GM23338 (cell line): ENCODE results near the gene CGB3. TPM values are rescaled to one million over a fixed set of nuclear protein-coding genes. Genes with fewer than 3 reads are reported as not detected.

Source experiments
- ATAC-seq: fragments of 200-7000 bp; cut with Tn5 transposase; 3 replicates; pipeline ENCODE4 v1.9.1; 2020
- DNase-seq: peaks from one replicate; pipeline ENCODE4 v3.0.0-alpha.2; 2015; ENCODE audit warnings: low spot score
- H2AFZ ChIP-seq: fragments of 200-600 bp; sonication (generic); 2 replicates; pipeline ENCODE4 v1.8.0; 2016; ENCODE audit warnings: antibody characterized with exemption, mild to moderate bottlenecking, moderate library complexity
- H3F3A ChIP-seq: fragments of 200-600 bp; sonication (generic); replicated peaks from 2 replicates; pipeline ENCODE4 v1.8.0; 2017; ENCODE audit warnings: antibody characterized with exemption, mixed run types, low read depth
- H3K27ac ChIP-seq: fragments of 200-600 bp; sonication (generic); 2 replicates; pipeline ENCODE4 v1.6.1; 2016; ENCODE audit warnings: low read depth
- H3K27me3 ChIP-seq: fragments of 200-600 bp; sonication (generic); 2 replicates; pipeline ENCODE4 v1.8.0; 2016; ENCODE audit warnings: mild to moderate bottlenecking, mixed run types, moderate library complexity; ENCODE audit not compliant: insufficient read depth
- H3K36me3 ChIP-seq: fragments of 200-600 bp; sonication (generic); 2 replicates; pipeline ENCODE4 v1.8.0; 2016; ENCODE audit warnings: mild to moderate bottlenecking; ENCODE audit not compliant: insufficient read depth
- H3K4me1 ChIP-seq: fragments of 200-600 bp; sonication (generic); 2 replicates; pipeline ENCODE4 v1.8.0; 2016; ENCODE audit warnings: mild to moderate bottlenecking, moderate library complexity; ENCODE audit not compliant: insufficient read depth
- H3K4me2 ChIP-seq: fragments of 200-600 bp; sonication (generic); 2 replicates; pipeline ENCODE4 v1.7.1; 2017; ENCODE audit warnings: mixed run types
- H3K4me3 ChIP-seq: fragments of 200-600 bp; sonication (generic); 2 replicates; pipeline ENCODE4 v1.6.1; 2016; ENCODE audit warnings: mixed run types
- H3K79me2 ChIP-seq: fragments of 200-600 bp; sonication (generic); replicated peaks from 2 replicates; pipeline ENCODE4 v1.8.0; 2017; ENCODE audit warnings: mild to moderate bottlenecking; ENCODE audit not compliant: insufficient read depth
- H3K9me2 ChIP-seq: fragments of 200-600 bp; sonication (generic); 2 replicates; pipeline ENCODE4 v1.8.0; 2017; ENCODE audit not compliant: insufficient read depth
- H4K20me1 ChIP-seq: fragments of 200-600 bp; sonication (generic); replicated peaks from 2 replicates; pipeline ENCODE4 v1.8.0; 2017; ENCODE audit warnings: mild to moderate bottlenecking; ENCODE audit not compliant: insufficient read depth
- H3K27ac Mint-ChIP-seq: 2 replicates; pipeline ENCODE4 v1.8.0; 2020; ENCODE audit warnings: inconsistent platforms, mild to moderate bottlenecking, moderate library complexity, mixed read lengths
- H3K27me3 Mint-ChIP-seq: 3 replicates; pipeline ENCODE4 v1.8.0; 2022; ENCODE audit warnings: low read depth, mild to moderate bottlenecking, moderate library complexity, mixed read lengths, inconsistent platforms; ENCODE audit not compliant: insufficient read depth, poor library complexity
- H3K36me3 Mint-ChIP-seq: 3 replicates; pipeline ENCODE4 v1.8.0; 2021; ENCODE audit warnings: low read depth, mild to moderate bottlenecking, inconsistent platforms, moderate library complexity, mixed read lengths
- H3K4me1 Mint-ChIP-seq: 3 replicates; pipeline ENCODE4 v1.8.0; 2020; ENCODE audit warnings: mild to moderate bottlenecking, inconsistent platforms, mixed read lengths
- H3K4me3 Mint-ChIP-seq: 3 replicates; pipeline ENCODE4 v1.8.0; 2021; ENCODE audit warnings: moderate library complexity, mild to moderate bottlenecking, inconsistent platforms, mixed read lengths
- H3K9me3 Mint-ChIP-seq: 3 replicates; pipeline ENCODE4 v1.8.0; 2020; ENCODE audit warnings: moderate library complexity, mild to moderate bottlenecking, inconsistent platforms, mixed read lengths
- CREB1 ChIP-seq: fragments of 250-450 bp; sonication (Bioruptor Pico); IDR thresholded peaks from 2 replicates; pipeline ENCODE4 v1.5.0; 2020; ENCODE audit warnings: low read depth, mild to moderate bottlenecking, moderate library complexity
- CTCF ChIP-seq, 2 experiments: fragments of 200-600 bp in 1 of 2; sonication (generic) in 1 of 2; conservative IDR thresholded peaks; 2 replicates each; pipeline versions ENCODE4 v1.5.1 to v1.6.1; 2016 to 2017; ENCODE audit warnings: antibody characterized with exemption in 2 of 2, low read depth in 2 of 2, mild to moderate bottlenecking in 2 of 2, moderate library complexity in 1 of 2
- EZH2phosphoT487 ChIP-seq: fragments of 200-600 bp; sonication (generic); IDR thresholded peaks from one replicate; pipeline ENCODE4 v1.8.1; 2018; ENCODE audit warnings: antibody characterized with exemption; ENCODE audit not compliant: unreplicated experiment
- JUNB ChIP-seq: IDR thresholded peaks from one replicate; pipeline ENCODE4 v1.6.1; 2016; ENCODE audit warnings: antibody characterized with exemption; ENCODE audit not compliant: unreplicated experiment
- ZNF114 ChIP-seq: fragments of 250-450 bp; sonication (Bioruptor Pico); IDR thresholded peaks from 2 replicates; pipeline ENCODE4 v1.5.0; 2020; ENCODE audit warnings: mild to moderate bottlenecking, moderate library complexity
- ZNF331 ChIP-seq: fragments of 250-450 bp; sonication (Bioruptor Pico); IDR thresholded peaks from 2 replicates; pipeline ENCODE4 v1.5.0; 2020; ENCODE audit warnings: low read depth, mild to moderate bottlenecking, moderate library complexity
- ZNF462 ChIP-seq: fragments of 250-450 bp; sonication (Bioruptor Pico); IDR thresholded peaks from 2 replicates; pipeline ENCODE4 v1.5.0; 2020; ENCODE audit warnings: mild to moderate bottlenecking, moderate library complexity
- polyA plus RNA-seq: library from polyadenylated mRNA; unstranded; fragments of >200 nt; fragmentation: Nextera tagmentation; extraction: Ambion mirVana; gene quantifications from 2 replicates; pipeline ENCODE4 v1.2.1, GENCODE V29; 2016
- total RNA-seq: library from RNA; depleted of rRNA; stranded (reverse); fragments of >200 nt; shearing (Covaris generic); gene quantifications from 2 replicates; pipeline ENCODE4 v1.2.3, GENCODE V29; 2014

The CGB3 gene
- total and polyA plus RNA-seq, 2 experiments from 2014 or later = not detected

GRCh38 chr19:49070416-49070815 lies 46.3 kb upstream of the CGB3 start (continued):
- no peak for TF ChIP-seq ZNF462
- no peak for TF ChIP-seq CTCF (conservative IDR thresholded peaks at IDR 0.05; ENCODE audit: low read depth in 2 of 2)

- H3K4me3 ChIP-seq = no peak overlapping the region
- H3K27ac ChIP-seq = no peak overlapping the region
- no peak for ATAC-seq
- Mint-ChIP-seq H3K4me3 (no peak overlapping the region; the same call in 2 of the 3 replicates), H3K9me3 (peaks cover 29% of the 10 kb centered on the region), H3K4me1 (peaks cover 39% of the 10 kb centered on the region), H3K36me3 (peaks cover 10% of the 10 kb centered on the region), H3K27ac (no peak overlapping the region), H3K27me3 (peaks cover 71% of the 10 kb centered on the region)
- no peak overlapping the region for H2AFZ ChIP-seq
- no peaks in the 10 kb centered on the region for H3K79me2 ChIP-seq
- no peak for DNase-seq
- peaks cover 29% of the 10 kb centered on the region for H3K4me1 ChIP-seq
- H3K36me3 ChIP-seq = no peaks in the 10 kb centered on the region
- no peak overlapping the region for H3K4me2 ChIP-seq
- H3K27me3 ChIP-seq = peaks cover 85% of the 10 kb centered on the region
- 0 out of 2 replicates have a peak, but pooled peaks cover 6% of the 10 kb centered on the region for H3K9me2 ChIP-seq
- no peaks in the 10 kb centered on the region; the same call in 1 of the 2 replicates for H4K20me1 ChIP-seq
- H3F3A ChIP-seq = no peaks in the 10 kb centered on the region
- no peak for TF ChIP-seq ZNF114 (CRISPR knock-in tag)
- no peak for TF ChIP-seq EZH2phosphoT487
- no peak for TF ChIP-seq JUNB
- TF ChIP-seq CREB1 = no peak
- no peak for TF ChIP-seq ZNF331 (CRISPR knock-in tag)
- TF ChIP-seq CTCF (conservative IDR thresholded peaks at IDR 0.05; ENCODE audit: low read depth in 2 of 2) = no peak
Measured at GRCh38 chr19:49069026-49069425, 44.9 kb upstream of the CGB3 start.
